Hypothalamus (tissue), 51 donors: ENCODE measurements around the gene GZMH.
"Not testable (repeated sequence)": the region's sequence is repeated elsewhere in the genome, so short reads cannot be mapped to it uniquely, and the experiment has no call there.

Source experiments
- DNase-seq, 51 donors: peaks; one replicate each; lab custom pipeline; 2025; lab: John Stamatoyannopoulos, UW

Gene GZMH, protein sequence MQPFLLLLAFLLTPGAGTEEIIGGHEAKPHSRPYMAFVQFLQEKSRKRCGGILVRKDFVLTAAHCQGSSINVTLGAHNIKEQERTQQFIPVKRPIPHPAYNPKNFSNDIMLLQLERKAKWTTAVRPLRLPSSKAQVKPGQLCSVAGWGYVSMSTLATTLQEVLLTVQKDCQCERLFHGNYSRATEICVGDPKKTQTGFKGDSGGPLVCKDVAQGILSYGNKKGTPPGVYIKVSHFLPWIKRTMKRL

DNA sequence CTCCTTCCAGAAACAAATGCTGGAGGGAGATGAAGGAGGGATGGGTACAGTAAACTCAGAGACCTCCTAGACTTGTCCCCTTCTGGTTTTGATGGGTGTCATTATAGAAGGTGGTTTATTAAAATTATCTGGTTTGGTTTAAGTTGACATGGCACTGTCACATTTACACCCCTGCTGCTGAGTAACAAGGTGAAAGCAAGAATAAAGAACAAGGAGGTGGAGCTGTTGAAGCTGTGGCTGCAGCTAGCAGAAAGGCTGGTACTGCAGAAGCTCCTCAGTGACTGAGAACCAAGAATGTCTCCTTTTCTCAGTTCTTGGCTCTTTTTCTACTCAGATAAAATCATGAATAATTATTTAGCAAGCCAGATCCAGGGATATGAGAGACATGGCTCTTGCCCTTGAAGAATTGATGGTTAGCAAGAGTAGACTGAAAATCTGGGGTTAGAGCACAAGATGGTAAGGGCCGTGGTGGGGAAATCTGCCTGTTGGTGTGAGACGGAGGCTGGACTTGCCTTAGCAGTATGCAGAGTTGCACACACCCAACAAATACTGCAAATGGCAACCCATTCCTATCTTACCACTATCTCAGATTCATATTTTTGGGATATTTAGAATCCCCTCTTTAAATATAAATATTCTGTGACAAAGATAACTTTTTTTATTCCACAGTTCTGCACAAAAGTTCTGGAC, at the start of gene GZMH:
Gene GZMH (minus strand): TSS at position 31 of the 690 bp plus-strand sequence. CDS start 72 bp downstream, outside the sequence.
- no peak for DNase-seq

DNA sequence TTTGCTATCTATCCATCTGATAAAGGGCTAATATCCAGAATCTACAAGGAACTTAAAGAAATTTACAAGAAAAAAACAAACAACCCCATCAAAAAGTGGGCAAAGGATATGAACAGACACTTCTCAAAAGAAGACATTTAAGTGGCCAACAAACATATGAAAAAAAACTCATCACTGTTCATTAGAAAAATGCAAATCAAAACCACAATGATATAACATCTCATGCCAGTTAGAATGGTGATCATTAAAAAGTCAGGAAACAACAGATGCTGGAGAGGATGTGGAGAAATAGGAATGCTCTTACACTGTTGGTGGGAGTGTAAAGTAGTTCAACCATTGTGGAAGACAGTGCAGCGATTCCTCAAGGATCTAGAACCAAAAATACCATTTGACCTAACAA, 38.9 kb upstream of the GZMH start:
- not testable (repeated sequence) for DNase-seq

DNA sequence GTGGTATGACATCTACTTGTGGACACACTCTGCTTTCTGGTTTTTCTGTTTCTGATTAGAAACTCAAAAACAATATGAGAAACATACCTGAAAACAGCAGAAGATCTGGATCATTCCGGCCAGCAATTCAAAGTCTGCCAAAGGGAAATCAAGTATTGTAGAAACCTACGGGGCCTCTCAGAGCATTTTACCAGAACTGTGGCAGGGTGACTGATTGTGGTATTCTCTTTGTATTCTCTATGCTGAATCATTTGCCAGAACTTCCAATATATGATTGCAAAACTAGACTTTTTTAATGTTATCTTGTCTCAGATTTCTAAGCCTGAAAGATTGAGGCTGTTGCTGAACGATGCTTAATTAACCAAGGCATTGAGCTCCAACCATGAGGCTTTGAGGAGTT, 30.4 kb upstream of the GZMH start:
- no peak for DNase-seq

DNA sequence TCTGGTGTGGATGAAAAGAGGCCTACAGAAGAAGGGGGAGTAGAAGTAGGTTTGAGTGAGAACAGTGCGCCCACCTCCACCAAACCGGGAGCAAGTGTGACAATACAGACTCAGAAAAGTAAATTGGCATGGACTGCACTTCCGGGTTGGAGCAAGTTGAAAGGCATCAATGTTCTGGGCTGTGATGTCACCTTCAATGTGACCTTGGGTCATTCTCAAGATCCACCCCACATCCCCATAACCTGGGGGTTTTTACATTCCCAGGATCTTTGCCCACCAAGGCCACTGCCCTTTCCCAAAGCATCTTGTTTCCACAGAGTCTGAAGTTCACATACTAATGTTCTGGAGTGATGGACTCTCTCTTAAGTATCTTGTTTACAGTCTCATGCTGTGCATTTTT, 29.8 kb upstream of the GZMH start:
- DNase-seq = no peak

DNA sequence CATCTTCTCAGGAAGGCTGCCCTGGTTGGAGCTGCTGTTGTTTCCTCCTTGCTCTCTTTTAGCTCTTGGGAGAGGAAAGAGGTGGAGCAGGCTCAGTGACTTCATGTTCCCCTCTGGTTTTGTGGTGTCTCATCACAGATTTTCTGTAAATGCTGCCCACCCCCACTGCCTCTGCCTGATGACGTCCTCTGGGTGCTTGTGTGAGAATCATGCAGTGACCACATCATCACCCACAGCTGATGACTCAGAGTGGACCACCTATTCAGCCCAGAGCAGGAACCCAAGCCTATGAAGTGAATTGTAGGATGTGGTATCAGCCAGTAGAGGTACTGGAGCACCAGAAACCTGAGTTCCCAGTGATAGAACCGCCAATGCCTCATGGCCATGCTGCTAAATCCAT, 24.7 kb upstream of the GZMH start, which contains the start of gene GZMB:
Gene GZMB (minus strand): TSS at position 33 of the 400 bp plus-strand sequence. CDS start 30 bp downstream, at position 3.
- no peak for DNase-seq

DNA sequence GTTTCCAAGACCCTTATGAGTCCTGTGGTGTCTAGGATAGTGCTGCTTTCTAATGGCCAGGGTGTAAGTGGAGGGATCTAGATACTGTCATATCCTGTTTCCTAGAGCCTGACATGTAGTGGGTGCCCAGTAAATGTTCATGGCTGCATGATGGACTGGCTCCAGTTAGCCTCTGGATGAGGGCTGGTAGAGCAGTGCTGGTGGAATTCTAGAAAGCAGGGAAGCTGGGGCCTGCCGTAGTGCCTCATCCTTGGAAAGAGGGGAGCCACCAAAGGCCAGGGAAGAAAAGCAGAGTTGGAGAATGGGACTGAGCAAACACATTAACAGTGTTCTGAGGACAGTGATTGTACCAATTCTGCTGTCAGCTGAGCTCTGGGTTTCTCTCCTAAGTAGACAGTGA, 23.9 kb upstream of the GZMH start:
- DNase-seq = no peak

DNA sequence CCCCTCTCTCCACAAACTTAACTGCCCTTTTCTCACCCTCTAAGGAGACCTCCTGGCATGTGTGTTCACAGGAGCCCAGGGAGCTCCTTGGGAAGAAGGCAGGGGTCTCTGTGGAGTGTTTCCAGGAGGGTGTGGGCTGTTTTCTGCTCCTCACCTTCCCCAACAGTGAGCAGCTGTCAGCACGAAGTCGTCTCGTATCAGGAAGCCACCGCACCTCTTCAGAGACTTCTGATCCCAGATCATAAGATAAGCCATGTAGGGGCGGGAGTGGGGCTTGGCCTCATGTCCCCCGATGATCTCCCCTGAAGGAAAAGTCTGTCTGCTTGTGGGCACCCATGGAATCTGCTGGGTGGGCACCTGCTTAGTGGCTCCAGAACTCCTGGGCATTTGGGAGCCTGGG, 23.3 kb upstream of the GZMH start:
- DNase-seq = no peak

DNA sequence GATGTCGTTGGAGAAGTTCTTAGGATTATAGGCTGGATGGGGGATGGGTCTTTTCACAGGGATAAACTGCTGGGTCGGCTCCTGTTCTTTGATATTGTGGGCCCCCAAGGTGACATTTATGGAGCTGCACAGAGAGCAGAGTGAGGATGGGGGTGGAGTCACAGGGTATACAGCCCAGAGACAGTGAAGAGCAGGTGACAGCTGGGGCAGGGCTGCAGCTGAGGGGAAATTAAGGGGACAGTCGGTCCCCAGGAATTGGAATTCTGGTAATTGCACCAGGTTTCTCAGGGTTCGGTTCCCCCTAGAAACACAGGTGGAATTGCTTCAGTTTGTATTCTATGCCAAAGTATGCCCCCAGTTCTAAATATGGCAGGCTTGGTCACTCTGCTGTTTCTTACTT, 22.9 kb upstream of the GZMH start:
- DNase-seq = peak in 1 of 51 donors; percentile 10

DNA sequence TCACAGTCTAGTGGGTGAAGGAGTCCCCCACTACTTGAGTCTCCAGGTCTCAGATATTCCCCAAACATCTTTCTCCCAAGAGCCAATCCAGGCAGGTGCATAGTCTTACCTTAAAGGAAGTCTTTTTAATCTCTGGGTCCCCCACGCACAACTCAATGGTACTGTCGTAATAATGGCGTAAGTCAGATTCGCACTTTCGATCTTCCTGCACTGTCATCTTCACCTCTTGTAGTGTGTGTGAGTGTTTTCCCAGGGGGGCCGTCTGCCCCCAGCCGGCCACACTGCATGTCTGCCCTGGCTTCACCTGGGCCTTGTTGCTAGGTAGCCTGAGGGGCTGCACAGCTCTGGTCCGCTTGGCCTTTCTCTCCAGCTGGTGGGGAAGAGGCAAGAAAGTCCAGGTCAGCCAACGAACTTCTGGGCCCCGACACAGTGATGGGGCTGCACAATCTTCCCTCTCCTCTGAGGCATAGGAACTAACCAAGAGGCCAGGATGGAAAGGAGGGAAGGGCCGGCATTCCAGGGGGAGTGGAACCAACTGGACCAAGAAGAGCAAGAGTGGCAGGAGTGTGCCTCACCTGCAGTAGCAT, 22.4 kb upstream of the GZMH start:
- DNase-seq = peak in 2 of 51 donors; percentile 3 to 100

DNA sequence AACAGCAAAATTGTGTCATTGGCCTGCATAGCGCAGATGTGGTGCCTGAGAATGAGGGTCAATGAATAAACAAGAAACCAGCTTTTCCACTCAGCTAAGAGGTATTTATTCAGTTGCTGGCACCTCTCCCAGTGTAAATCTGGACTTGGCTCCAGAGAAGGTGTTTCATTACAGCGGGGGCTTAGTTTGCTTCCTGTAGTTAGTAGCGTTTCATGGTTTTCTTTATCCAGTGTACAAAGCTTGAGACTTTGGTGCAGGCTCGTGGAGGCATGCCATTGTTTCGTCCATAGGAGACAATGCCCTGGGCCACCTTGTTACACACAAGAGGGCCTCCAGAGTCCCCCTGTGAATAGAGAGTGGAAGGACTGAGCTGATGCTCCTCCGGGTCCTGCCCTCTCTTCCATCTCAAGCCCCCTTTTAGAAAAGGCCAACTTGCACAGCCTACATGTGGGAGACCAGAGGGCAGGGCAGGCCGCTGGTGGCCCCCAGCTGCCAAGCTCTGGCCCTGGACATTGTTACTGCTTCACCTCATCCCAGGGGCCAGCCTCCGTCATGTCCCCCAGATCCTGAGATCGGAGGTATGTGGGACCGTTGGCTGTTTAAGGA, 21.5 kb upstream of the GZMH start:
- DNase-seq = peak in 1 of 51 donors; percentile 79

DNA sequence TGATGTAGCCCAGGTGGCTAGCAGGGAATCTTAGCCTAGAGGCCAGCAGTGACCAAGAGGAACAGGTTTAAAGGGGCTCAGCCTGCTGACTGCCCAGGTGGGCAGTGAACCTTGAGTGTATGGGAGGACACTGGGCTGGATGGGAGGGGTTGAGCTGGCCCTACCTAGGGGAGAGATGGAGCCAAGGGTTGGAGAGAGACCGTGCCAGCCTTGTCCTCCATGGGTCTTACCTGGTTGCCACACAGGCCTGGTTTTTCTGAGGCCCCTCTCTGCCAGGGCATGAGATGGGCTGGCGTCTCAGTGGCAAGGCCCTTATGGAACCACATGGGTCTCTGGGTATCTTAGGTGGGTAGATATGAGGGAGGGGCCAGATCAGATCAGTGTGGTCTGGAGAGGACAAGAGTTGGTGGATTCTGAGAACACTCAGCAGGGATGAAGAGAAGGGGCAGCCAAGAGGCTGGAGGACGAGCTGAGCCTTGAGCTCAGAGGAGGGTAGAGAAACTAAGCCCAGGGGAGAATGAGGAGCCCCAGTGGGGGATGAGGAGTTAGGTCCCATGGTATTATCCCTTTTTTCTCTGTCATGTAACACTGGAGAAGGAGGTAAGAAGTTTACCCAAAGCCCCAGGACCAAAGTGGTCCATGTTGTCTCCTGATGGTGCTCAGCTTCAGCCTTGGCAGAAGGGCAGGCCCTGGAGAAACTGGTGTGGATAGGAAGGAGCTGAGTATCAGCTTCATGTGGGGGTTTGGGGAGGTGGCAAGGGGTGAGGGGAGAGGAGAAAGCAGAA, 20.8 kb upstream of the GZMH start:
- no peak for DNase-seq

DNA sequence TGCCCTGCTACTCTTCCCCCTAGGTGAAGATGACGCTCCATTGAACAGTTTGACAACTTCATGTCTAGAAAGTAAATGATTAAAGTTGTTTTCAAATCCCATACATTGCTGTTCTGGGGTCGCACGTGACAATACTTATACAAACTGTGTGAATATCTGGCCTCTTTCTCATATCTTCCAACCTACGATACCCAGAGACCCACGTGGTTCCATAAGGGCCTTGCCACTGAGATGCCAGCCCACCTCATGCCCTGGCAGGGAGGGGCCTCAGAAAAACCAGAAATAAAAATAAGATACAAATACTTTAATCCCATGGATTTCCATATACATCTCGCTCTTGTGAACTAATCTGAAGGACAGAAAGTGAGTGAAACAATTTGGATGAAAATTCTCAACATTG, 20.0 kb upstream of the GZMH start:
- no peak for DNase-seq

DNA sequence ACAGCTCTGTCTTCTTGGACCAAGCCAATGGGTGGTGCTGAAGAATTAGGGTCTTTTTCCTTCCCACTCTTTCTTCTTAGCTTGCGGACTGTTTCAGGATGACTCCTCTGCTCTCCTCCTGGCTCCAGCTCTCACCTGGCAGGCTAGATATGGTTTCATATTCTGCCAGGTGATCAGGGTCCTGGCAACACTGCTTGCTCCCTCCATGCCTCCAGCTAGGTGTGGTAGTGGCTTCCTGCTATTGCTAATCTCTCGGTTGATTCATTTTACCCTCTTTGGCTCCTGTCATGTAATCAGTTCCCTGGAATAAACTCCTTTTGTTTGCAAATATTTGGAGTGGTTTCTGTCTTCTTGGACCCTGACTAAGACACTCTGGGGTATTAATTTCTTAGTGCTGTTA, 4.3 kb upstream of the GZMH start:
- DNase-seq = no peak

DNA sequence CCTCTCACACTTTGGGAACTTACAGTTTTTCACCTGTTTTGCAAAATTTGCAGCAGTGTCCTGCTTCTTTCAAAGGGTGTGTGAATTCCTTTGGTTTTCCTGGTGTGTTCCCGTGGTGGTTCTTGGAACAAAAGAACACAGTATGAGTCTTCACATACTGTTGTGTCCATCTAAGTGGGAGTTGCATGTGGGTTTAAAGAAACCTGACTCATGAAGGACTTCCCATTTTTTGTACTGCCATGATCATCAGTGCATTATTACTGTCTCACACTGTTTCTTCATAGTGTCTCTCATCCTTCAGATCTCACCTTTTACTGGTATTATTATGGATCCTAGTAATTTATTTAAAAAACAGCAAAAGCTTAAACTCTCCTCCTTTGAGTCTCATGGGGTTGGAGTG, 3.8 kb upstream of the GZMH start:
- DNase-seq = no peak

DNA sequence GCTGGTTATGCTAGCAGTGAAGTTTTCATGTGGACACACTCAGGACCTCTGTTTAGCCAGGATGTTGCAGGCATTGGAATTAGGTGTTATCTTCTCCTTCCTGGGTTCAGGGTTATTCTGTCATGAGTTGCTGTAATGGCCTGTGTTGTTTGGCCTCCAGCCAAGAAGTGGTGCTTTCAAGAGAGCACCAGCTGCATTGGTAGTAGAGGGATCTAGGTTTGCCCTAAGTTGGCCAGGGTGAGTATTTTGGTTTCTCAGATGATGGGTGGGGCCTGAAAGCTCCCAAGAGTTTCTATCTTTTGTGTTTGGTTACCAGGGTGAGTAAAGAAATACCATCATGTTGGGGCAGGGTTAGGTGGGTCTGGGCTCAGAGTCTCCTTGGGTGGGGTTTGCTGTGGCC, 2.7 kb upstream of the GZMH start:
- DNase-seq = no peak

DNA sequence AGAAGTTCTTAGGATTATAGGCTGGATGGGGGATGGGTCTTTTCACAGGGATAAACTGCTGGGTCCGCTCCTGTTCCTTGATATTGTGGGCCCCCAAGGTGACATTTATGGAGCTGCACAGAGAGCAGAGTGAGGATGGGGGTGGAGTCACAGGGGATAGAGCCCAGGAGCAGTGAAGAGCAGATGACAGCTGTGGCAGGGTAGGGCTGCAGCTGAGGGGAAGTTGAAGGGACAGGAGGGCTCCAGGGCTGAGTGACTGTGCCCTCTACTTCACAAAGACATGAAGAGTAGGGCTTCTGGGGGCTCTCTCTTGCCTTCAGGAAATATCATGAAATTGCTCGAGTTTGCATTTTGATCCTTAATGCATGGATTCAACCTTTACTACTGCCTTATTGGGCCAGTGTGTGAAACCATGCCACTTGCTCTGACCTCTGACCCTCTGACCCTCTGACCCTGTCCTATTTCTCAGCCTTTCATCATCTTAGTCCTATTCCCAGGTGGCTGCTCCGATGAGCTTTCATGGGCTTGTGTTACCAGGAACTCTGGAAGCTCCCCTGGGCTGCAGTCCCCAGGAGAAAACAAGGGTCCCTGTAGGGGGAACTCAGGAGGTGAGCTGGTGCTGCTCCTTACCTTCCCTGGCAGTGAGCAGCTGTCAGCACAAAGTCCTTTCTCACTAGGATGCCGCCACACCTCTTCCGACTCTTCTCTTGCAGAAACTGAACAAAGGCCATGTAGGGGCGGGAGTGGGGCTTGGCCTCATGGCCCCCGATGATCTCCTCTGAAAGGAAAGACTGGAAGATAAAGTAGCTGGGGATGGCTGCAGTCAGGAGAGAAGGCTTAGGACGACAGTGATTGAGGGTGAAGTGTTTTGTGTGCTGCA, 1.6 kb downstream of the GZMH start:
- no peak for DNase-seq

DNA sequence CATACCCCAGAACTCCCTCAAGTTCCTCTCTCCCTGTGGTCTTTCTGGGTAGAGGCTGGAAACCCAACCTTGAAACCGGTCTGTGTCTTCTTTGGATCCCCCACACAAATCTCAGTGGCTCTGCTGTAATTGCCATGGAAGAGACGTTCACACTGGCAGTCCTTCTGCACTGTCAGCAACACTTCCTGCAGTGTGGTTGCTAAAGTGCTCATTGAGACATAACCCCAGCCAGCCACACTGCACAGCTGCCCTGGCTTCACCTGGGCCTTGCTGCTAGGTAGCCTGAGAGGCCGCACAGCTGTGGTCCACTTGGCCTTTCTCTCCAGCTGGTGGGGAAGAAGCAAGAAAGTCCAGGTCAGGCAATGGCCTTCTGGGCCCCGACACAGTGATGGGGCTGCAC, 2.4 kb downstream of the GZMH start:
- no peak for DNase-seq

DNA sequence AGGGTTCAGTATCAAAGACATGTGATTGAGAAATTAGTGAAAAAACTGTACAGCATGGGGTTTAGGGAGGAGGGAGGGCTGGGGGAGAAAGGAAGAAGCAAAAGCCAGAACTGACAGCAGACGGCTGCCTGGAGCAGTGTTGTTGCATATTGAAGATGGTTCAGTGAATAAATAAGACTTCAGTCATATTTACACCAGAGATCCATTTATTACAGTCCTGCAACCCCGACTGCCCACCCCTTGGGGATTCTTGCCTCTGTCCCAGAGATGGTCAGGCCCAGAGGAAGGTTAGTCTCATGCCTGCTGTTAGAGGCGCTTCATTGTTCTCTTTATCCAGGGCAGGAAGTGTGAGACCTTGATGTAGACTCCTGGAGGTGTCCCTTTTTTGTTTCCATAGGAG, 3.2 kb downstream of the GZMH start:
- no peak for DNase-seq

DNA sequence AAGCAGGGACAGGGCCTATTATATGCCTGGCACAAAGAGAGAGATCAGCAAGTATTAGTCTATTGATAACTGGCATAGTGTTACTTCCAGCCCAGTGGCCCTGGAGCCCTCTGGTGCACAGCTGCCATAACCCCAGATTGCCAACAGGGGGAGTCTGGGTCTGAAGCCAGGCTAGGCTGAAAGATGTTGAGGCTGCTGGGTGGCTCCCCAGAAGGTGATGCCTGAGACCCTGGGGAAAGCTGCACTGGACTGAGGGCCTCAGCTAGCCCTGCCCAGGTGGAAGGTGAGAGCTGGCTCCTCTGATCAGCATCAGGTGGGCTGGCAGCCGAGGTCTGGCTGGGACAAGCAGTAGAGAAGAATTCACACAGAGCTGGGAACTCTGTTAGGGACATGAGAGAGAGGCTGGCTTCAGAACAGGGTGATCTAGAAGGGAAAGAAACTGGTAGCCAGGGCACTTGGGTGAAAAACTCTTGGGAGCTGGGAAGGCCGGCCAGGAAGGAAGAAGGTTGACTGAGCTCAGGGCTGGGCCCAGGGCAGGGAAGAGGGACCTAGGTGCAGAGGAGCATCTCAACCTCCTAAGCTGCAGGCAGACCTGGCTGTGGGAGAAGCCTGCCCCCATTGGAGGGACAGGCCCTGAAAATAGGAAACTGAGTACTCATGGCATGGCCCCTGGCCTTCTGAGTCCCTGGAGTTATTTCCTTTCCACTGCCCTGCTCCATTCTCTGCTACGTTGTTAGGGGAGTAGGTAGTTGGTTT, 3.9 kb downstream of the GZMH start:
- DNase-seq = peak in 2 of 51 donors; percentile 1 to 5
